Stimulated activated CD8-positive, alpha-beta memory T cell treated with anti-CD3 and anti-CD28 coated beads, Interleukin-12 subunit alpha, Interleukin-12 subunit beta, amount 100 ng/mL, for 1 hour (primary cell): ENCODE data around the gene MVK.

Experiments used
- DNase-seq: peaks from one replicate; pipeline ENCODE4 v3.0.0-alpha.2; 2020; ENCODE audit warnings: low read depth

The MVK gene

GRCh38 chr12:109545826-109546225 lies 27.8 kb upstream of the MVK start:
- DNase-seq: no peak

- DNase-seq: no peak
These were observed 26.3 kb upstream of the MVK start for GRCh38 chr12:109547286-109547685.

DNA sequence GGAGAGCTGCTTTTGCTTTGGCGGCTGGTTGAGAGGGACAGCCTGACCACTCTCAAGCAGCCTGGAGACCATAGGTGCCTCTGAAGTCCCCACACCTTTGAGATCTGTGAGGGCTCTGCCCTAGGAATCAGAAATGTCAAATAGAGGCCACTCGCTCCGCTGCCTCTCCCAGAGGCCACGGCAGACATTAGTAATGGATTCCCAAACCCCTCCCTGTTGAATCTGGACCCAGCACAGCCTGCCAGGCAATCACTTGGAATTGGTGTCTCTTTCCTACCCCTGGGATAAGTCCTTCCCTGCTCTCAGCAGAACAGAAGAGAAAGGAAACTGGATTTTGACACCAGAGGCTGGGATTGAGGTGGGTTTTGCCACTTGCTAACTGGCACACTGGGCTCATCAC lies 25.3 kb upstream of the MVK start:
- DNase-seq: no peak

- DNase-seq: no peak
These were observed 23.9 kb upstream of the MVK start for GRCh38 chr12:109549613-109550270.

DNA sequence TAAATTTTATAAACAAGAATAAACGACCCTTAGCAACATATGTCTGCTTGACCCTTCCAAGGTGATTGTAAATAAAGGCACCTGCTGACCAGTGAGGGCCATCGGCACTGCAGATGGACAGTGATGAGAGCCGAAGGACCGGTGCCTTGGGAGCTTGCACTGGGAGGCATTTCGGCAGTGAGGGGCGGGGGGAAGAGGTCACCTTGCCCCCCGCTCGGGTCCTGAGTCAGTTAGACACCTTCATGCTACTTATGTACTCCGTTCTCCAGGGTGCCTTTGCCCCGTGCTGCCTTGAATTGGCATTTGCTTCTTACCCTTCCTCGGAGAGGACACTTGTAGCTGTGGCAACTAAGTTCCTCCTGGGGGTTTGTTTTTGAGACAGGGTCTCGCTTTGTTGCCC lies 23.3 kb upstream of the MVK start:
- DNase-seq: no peak

GRCh38 chr12:109551108-109551507 lies 22.5 kb upstream of the MVK start:
- DNase-seq: no peak

- DNase-seq: no peak
These were observed 20.6 kb upstream of the MVK start for GRCh38 chr12:109552971-109553370.

- no peak for DNase-seq
These were observed 20.1 kb upstream of the MVK start for GRCh38 chr12:109553483-109553882.

DNA sequence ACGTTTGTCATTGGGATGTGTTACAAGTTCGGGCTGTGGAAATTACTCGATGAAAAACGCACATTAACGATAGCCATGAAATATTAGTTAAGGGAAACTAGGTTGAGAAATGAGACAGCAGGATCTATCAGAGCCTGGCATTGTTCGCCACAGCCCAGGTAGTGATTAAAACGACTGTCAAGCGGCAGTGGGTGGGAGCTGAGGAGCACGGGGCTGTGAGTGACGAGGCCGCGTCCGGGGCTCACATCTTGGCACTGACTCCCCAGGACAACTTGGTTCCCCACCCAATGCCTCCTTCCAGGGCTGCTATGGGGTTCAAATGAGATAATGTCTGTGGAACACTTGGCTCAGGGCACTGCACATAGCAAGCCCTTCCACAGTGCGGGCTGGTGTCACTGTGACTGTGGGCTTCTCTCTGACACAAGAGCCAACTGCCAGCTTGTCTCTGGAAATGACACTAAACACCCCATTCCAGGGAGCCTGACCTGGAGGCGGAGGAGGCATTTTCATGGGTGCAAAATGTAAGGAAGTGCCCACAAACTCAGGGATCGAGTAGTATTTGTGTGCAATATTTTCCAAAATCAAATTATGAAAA lies 19.6 kb upstream of the MVK start:
- no peak for DNase-seq

GRCh38 chr12:109554761-109555160 lies 18.8 kb upstream of the MVK start:
- DNase-seq: no peak

- DNase-seq: no peak
These were observed 17.9 kb upstream of the MVK start for GRCh38 chr12:109555431-109556315.

- no peak for DNase-seq
These were observed 16.4 kb upstream of the MVK start for GRCh38 chr12:109557200-109557599.

GRCh38 chr12:109557805-109558204 lies 15.8 kb upstream of the MVK start:
- no peak for DNase-seq

DNA sequence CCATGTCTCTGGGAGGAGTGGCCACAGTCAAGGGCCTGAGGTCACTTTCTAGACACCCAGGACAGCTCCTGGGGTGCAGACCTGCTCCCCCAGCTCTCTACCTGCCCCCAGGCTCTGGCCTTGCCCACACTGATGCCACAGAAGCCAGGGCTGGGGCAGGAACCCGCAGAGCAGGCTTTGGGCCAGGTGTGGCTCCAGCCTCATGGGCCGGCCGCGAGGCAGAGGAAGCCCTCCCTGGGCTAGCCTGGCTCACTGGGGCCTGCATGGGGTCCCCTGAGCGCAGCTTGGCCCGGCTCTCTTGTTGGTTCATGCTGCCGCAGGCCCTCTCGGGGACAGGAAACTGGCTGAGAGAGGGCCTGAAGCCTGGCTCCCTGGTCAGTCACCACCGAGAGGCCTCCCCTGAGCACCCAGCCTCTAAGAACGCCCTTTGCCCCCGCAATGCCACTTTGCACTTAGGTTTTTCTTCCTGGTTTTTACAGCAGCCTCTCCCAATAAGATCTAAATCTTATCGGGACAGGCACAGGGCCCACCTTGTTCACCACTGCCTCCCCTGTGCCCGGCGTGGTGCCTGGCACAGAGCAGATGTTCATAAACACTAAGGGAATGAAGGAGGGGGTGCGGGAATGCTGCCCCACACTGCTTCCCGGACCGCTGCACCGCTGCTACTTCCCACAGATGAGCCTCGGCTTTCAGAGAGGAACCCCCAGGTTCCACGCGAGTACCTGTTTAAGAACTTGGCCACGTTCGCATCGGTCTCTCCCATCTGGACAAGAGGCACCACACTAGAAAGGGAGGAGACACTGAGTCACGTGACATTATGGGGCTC lies 15.0 kb upstream of the MVK start:
- no peak for DNase-seq

GRCh38 chr12:109559200-109559505 lies 14.4 kb upstream of the MVK start:
- no peak for DNase-seq

DNA sequence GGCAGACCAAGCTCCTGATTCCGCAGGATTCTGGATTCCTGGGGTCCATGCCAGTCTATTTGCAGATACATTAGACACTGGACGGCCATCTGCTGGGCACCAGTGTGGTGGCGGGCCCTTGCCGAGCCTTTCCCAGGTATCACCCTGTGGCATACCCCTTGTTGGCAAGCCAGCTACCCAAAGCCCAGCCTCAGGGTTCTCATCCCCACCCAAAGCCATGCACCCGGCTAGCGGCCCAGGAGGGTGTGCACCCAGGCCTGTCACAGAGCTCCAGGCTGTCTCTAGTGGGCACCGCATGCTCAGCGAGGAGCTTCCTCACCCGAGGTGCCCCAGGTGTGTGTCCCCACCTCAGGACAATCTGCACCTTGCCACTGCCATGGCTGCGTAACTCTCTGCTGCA lies 14.0 kb upstream of the MVK start:
- no peak for DNase-seq

DNA sequence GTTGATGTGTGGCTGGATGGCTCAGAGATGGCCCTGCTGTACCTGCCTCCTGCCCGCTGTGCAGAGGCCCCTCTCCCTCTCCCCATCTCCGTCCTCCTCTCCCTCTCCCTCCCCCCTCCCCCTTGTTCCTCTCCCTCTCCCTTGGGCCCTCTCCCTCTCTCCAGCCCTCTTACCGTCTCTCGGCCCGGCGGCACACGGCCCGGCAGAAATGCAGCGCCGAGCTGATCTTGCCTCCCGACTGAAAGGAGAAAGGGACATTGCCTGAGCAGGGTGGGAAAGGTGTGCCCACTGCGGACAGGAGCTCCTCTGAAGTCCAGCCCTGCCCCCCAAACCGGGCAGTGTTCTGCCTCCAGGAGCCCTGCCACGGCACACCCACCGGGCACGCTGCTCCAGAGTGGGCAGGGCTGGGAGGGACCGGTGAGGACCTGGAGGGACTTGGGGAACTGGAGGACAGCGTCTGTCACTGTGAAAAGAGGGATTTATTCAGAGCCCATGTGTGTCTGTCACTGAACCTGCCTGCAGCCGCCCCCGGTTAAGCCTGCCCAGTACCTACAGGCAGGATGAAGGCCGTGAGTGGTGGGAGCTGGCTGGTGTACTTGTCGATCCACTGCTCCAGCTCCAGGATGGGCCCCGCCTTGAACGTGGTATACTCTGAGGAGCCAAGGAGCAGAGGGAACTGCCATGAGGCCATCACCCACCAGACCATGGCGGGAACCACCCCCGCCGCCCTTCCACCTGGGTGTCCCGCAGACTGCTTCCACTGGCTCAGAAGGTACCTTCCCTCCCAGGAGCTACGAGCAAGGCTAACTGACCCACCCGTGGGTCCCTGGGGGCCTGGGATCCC lies 12.5 kb upstream of the MVK start:
- no peak for DNase-seq

- no peak for DNase-seq
These were observed 11.9 kb upstream of the MVK start for GRCh38 chr12:109561711-109562030.

DNA sequence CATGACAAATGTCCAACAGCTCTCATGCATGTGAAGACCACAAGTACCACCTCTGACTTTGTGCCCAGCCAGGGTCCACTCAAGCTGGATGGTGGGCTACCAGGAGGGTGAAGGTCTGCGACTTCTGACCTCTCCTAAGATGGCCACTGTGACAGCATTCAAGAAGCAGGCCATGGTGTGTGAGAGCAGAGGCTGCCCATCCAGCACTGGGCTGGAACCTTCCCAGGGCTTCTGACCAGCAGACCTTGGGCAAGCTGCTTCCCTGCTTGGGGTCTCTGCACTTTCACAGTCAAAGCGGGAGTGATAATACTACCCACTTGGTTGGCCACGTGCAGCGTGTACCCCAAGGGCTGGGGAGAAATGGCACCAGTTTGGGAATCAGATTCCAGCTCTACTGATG lies 10.7 kb upstream of the MVK start:
- DNase-seq: no peak

GRCh38 chr12:109563291-109564284 lies 10.0 kb upstream of the MVK start:
- DNase-seq: no peak

GRCh38 chr12:109566424-109566823 lies 7.2 kb upstream of the MVK start:
- no peak for DNase-seq
